Measurements from ENCODE around the gene OLAH.

The OLAH gene

DNA sequence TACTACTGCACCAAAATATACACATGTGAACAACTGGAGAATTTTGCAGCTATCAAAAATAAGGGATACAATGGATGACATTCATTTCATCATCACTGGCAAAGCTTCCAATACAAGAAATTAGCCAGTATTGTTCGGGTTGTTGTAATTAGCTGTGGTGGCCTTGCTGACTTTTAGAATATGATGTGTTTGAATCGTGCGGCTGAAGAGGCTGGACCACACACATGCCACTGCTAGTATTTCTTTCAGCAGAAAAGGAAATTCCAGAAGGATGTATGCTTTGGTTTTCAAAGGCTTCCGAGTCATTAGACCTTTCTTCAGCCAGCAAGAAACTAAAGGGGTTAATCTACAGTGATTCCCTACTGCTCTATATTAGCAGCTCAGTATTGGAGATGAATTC is 70.0 kb downstream of the OLAH start:
- Histone ChIP-seq H3K14ac (ENCODE audit: low read length) (no peak overlapping the region), H3K27me3 (ENCODE audit: control insufficient read depth in 3 of 3, insufficient read depth in 3 of 3, low read depth in 1 of 3, low read length in 3 of 3) (no peaks in the 10 kb centered on the region), H3K18ac (ENCODE audit: low read length) (no peak overlapping the region), H3K27ac (replicated peaks; ENCODE audit: low read length) (no peak overlapping the region), H3K79me1 (ENCODE audit: low read depth, low read length) (no peaks in the 10 kb centered on the region), H3K4me1 (ENCODE audit: control insufficient read depth in 2 of 2, insufficient read depth in 1 of 2, low read depth in 1 of 2, low read length in 2 of 2) (no peaks in the 10 kb centered on the region), H3K4ac (ENCODE audit: low read length) (no peak overlapping the region), H3K36me3 (replicated peaks in 1 of 2; ENCODE audit: control insufficient read depth in 2 of 2, insufficient read depth in 2 of 2, low read length in 2 of 2) (peaks cover 10 to 80% of the 10 kb centered on the region in 2 donors), H2BK5ac (ENCODE audit: low read length) (no peak overlapping the region), H3K4me2 (ENCODE audit: insufficient read depth, low read length, poor library complexity, severe bottlenecking) (no peak overlapping the region), H2AFZ (ENCODE audit: low read length) (no peak overlapping the region), H3K23ac (ENCODE audit: low read depth, low read length, poor library complexity) (no peak overlapping the region), H2AK5ac (ENCODE audit: low read depth, low read length) (no peak overlapping the region), H2BK15ac (ENCODE audit: low read length) (no peak overlapping the region), H2BK12ac (ENCODE audit: low read length) (no peak overlapping the region), H4K8ac (ENCODE audit: low read depth, low read length) (no peak overlapping the region), H3K4me3 (ENCODE audit: low read length in 2 of 2) (no peak overlapping the region), H4K91ac (ENCODE audit: low read depth, low read length, poor library complexity) (no peak overlapping the region), H3K9me3 (replicated peaks in 1 of 2; ENCODE audit: control insufficient read depth in 2 of 2, insufficient read depth in 1 of 2, low read depth in 1 of 2, low read length in 2 of 2) (peaks cover 2 to 10% of the 10 kb centered on the region in 2 donors), H2BK120ac (ENCODE audit: low read depth, low read length) (no peak overlapping the region), H3K9ac (ENCODE audit: low read depth, low read length, poor library complexity) (no peak overlapping the region)
- no peak for DNase-seq (ENCODE audit: low spot score)
- WGBS, 2 donors (ENCODE audit: extremely low coverage in 2 of 2, insufficient read length in 2 of 2, insufficient replicate concordance in 1 of 2): no CpG with 5 or more reads among the region's 4 CpGs

DNA sequence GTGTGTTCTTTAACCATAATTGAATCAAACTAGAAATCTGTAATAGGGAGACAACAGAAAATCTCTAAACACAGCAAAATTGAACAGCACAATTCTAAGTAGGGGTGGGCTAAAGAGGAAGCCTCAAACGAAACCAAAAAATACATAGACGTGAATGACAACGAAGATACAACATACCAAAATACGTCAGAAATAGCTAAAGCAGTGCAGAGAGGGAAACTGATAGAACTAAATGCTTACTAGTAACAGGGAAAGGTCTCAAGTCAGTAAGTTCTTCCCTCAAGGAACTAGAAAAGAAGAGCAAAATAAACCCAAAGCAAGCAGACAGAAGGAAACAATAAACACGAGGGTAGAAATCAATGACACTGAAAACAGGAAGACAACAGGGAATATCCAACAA is 72.5 kb downstream of the OLAH start:
- H3K9ac ChIP-seq (ENCODE audit: low read depth, low read length, poor library complexity): no peak overlapping the region
- H2BK5ac ChIP-seq (ENCODE audit: low read length): no peak overlapping the region
- H3K27ac ChIP-seq (replicated peaks; ENCODE audit: low read length): no peak overlapping the region
- no peak overlapping the region for H3K4ac ChIP-seq (ENCODE audit: low read length)
- H3K14ac ChIP-seq (ENCODE audit: low read length): no peak overlapping the region
- no CpG with 5 or more reads among the region's 5 CpGs for WGBS, 2 donors (ENCODE audit: extremely low coverage in 2 of 2, insufficient read length in 2 of 2, insufficient replicate concordance in 1 of 2)
- H2AFZ ChIP-seq (ENCODE audit: low read length): no peak overlapping the region
- H3K9me3 ChIP-seq (replicated peaks in 1 of 2; ENCODE audit: control insufficient read depth in 2 of 2, insufficient read depth in 1 of 2, low read depth in 1 of 2, low read length in 2 of 2): peaks cover 2 to 10% of the 10 kb centered on the region in 2 donors
- H3K4me1 ChIP-seq (ENCODE audit: control insufficient read depth in 2 of 2, insufficient read depth in 1 of 2, low read depth in 1 of 2, low read length in 2 of 2): no peaks in the 10 kb centered on the region
- no peak overlapping the region for H4K8ac ChIP-seq (ENCODE audit: low read depth, low read length)
- no peak overlapping the region for H3K23ac ChIP-seq (ENCODE audit: low read depth, low read length, poor library complexity)
- H3K4me2 ChIP-seq (ENCODE audit: insufficient read depth, low read length, poor library complexity, severe bottlenecking): no peak overlapping the region
- DNase-seq (ENCODE audit: low spot score): no peak
- no peaks in the 10 kb centered on the region for H3K79me1 ChIP-seq (ENCODE audit: low read depth, low read length)
- peaks cover 18 to 85% of the 10 kb centered on the region in 2 donors for H3K36me3 ChIP-seq (replicated peaks in 1 of 2; ENCODE audit: control insufficient read depth in 2 of 2, insufficient read depth in 2 of 2, low read length in 2 of 2)
- H3K27me3 ChIP-seq (ENCODE audit: control insufficient read depth in 3 of 3, insufficient read depth in 3 of 3, low read depth in 1 of 3, low read length in 3 of 3): no peaks in the 10 kb centered on the region
- H3K4me3 ChIP-seq (ENCODE audit: low read length in 2 of 2): no peak overlapping the region
- no peak overlapping the region for H2BK120ac ChIP-seq (ENCODE audit: low read depth, low read length)
- H4K91ac ChIP-seq (ENCODE audit: low read depth, low read length, poor library complexity): no peak overlapping the region
- no peak overlapping the region for H2BK15ac ChIP-seq (ENCODE audit: low read length)
- no peak overlapping the region for H3K18ac ChIP-seq (ENCODE audit: low read length)
- no peak overlapping the region for H2AK5ac ChIP-seq (ENCODE audit: low read depth, low read length)
- no peak overlapping the region for H2BK12ac ChIP-seq (ENCODE audit: low read length)

DNA sequence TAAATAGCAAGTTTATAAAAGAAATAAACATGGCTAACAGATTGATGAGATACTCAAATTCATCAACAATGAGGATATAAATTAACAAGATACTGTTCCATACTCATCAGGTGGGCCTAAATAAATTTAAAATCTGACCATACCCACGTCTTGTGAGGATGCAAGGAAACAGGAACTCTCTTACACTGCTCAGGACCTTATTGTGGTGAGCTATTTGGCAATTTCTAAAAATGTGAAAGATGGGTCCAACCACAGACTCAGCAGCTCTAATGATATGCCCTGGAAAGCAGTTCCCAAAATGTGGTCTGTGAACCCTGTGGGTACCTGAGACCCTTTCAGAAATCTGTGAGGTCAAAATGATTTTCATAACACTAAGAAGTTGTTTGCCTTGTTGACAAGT is 74.9 kb downstream of the OLAH start:
- no peak overlapping the region for H2BK12ac ChIP-seq (ENCODE audit: low read length)
- H3K9ac ChIP-seq (ENCODE audit: low read depth, low read length, poor library complexity): no peak overlapping the region
- no peak overlapping the region for H2BK120ac ChIP-seq (ENCODE audit: low read depth, low read length)
- no peak overlapping the region for H3K4ac ChIP-seq (ENCODE audit: low read length)
- no peak overlapping the region for H2BK5ac ChIP-seq (ENCODE audit: low read length)
- no CpG with 5 or more reads among the region's 1 CpG for WGBS, 2 donors (ENCODE audit: extremely low coverage in 2 of 2, insufficient read length in 2 of 2, insufficient replicate concordance in 1 of 2)
- H3K4me3 ChIP-seq (ENCODE audit: low read length in 2 of 2): no peak overlapping the region
- no peak overlapping the region for H3K18ac ChIP-seq (ENCODE audit: low read length)
- peaks cover 0 to 10% of the 10 kb centered on the region in 2 donors for H3K9me3 ChIP-seq (replicated peaks in 1 of 2; ENCODE audit: control insufficient read depth in 2 of 2, insufficient read depth in 1 of 2, low read depth in 1 of 2, low read length in 2 of 2)
- H3K27ac ChIP-seq (replicated peaks; ENCODE audit: low read length): no peak overlapping the region
- H3K79me1 ChIP-seq (ENCODE audit: low read depth, low read length): no peaks in the 10 kb centered on the region
- H4K8ac ChIP-seq (ENCODE audit: low read depth, low read length): no peak overlapping the region
- peaks cover 14 to 74% of the 10 kb centered on the region in 2 donors for H3K36me3 ChIP-seq (replicated peaks in 1 of 2; ENCODE audit: control insufficient read depth in 2 of 2, insufficient read depth in 2 of 2, low read length in 2 of 2)
- H3K14ac ChIP-seq (ENCODE audit: low read length): no peak overlapping the region
- H2AFZ ChIP-seq (ENCODE audit: low read length): no peak overlapping the region
- no peak overlapping the region for H3K4me2 ChIP-seq (ENCODE audit: insufficient read depth, low read length, poor library complexity, severe bottlenecking)
- H2AK5ac ChIP-seq (ENCODE audit: low read depth, low read length): no peak overlapping the region
- H3K23ac ChIP-seq (ENCODE audit: low read depth, low read length, poor library complexity): no peak overlapping the region
- no peak for DNase-seq (ENCODE audit: low spot score)
- H3K27me3 ChIP-seq (ENCODE audit: control insufficient read depth in 3 of 3, insufficient read depth in 3 of 3, low read depth in 1 of 3, low read length in 3 of 3): no peaks in the 10 kb centered on the region
- no peaks in the 10 kb centered on the region for H3K4me1 ChIP-seq (ENCODE audit: control insufficient read depth in 2 of 2, insufficient read depth in 1 of 2, low read depth in 1 of 2, low read length in 2 of 2)
- H2BK15ac ChIP-seq (ENCODE audit: low read length): no peak overlapping the region
- H4K91ac ChIP-seq (ENCODE audit: low read depth, low read length, poor library complexity): no peak overlapping the region

DNA sequence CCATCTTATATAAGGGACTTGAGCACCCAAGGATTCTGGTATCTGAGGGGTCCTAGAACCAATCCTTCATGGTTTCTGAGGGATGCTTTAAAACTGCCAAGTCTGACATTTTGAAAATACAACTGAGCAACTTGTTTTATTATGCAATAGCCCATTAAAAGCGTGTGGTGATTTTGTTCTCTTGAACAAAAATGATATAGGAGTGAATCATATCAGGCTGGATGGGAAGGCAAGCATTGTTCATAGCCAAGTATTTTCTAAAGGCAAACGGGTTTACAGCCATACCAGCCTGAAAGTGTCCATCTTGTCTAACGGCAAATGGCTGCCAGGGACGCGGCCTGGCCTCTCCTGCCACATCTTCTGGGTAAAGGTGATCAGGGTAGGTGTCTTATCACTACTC is 76.8 kb downstream of the OLAH start:
- Histone ChIP-seq H2BK5ac (ENCODE audit: low read length) (no peak overlapping the region), H3K18ac (ENCODE audit: low read length) (no peak overlapping the region), H3K27me3 (ENCODE audit: control insufficient read depth in 3 of 3, insufficient read depth in 3 of 3, low read depth in 1 of 3, low read length in 3 of 3) (no peaks in the 10 kb centered on the region), H3K79me1 (ENCODE audit: low read depth, low read length) (no peaks in the 10 kb centered on the region), H4K8ac (ENCODE audit: low read depth, low read length) (no peak overlapping the region), H3K36me3 (replicated peaks in 1 of 2; ENCODE audit: control insufficient read depth in 2 of 2, insufficient read depth in 2 of 2, low read length in 2 of 2) (peaks cover 15 to 76% of the 10 kb centered on the region in 2 donors), H3K23ac (ENCODE audit: low read depth, low read length, poor library complexity) (no peak overlapping the region), H4K91ac (ENCODE audit: low read depth, low read length, poor library complexity) (no peak overlapping the region), H3K9ac (ENCODE audit: low read depth, low read length, poor library complexity) (no peak overlapping the region), H3K27ac (replicated peaks; ENCODE audit: low read length) (no peak overlapping the region), H2BK15ac (ENCODE audit: low read length) (no peak overlapping the region), H2BK120ac (ENCODE audit: low read depth, low read length) (no peak overlapping the region), H3K4me2 (ENCODE audit: insufficient read depth, low read length, poor library complexity, severe bottlenecking) (no peak overlapping the region), H2AFZ (ENCODE audit: low read length) (no peak overlapping the region), H2AK5ac (ENCODE audit: low read depth, low read length) (no peak overlapping the region), H3K4ac (ENCODE audit: low read length) (no peak overlapping the region), H3K4me3 (ENCODE audit: low read length in 2 of 2) (no peak overlapping the region), H3K4me1 (ENCODE audit: control insufficient read depth in 2 of 2, insufficient read depth in 1 of 2, low read depth in 1 of 2, low read length in 2 of 2) (no peaks in the 10 kb centered on the region), H3K9me3 (replicated peaks in 1 of 2; ENCODE audit: control insufficient read depth in 2 of 2, insufficient read depth in 1 of 2, low read depth in 1 of 2, low read length in 2 of 2) (peaks cover 0 to 10% of the 10 kb centered on the region in 2 donors), H3K14ac (ENCODE audit: low read length) (no peak overlapping the region), H2BK12ac (ENCODE audit: low read length) (no peak overlapping the region)
- DNase-seq (ENCODE audit: low spot score): no peak
- WGBS, 2 donors (ENCODE audit: extremely low coverage in 2 of 2, insufficient read length in 2 of 2, insufficient replicate concordance in 1 of 2): no CpG with 5 or more reads among the region's 5 CpGs

Data from neuronal stem cell (in vitro differentiated cells).